IMR-90 (cell line): ENCODE results near the gene GRM4. TPM values are rescaled to one million over a fixed set of nuclear protein-coding genes. Genes with fewer than 3 reads are reported as not detected.

ENCODE experiments used
- ATAC-seq: fragments of 200-7000 bp; cut with Tn5 transposase; 2 replicates; pipeline ENCODE4 v1.9.1; 2020; ENCODE audit warnings: low read depth, mild to moderate bottlenecking, moderate library complexity
- BruUV-seq: library from RNA; stranded (reverse); fragments of 400-500 nt; replicated peaks from 2 replicates; lab custom pipeline; 2021; lab: Mats Ljungman, UMichigan
- CTCF ChIA-PET: fragments of 300-600 bp; formaldehyde crosslinking; extraction: SDS; loops from one replicate; lab custom pipeline; 2021; ENCODE audit warnings: antibody characterized with exemption; lab: Yijun Ruan, JAX
- POLR2A ChIA-PET: fragments of 300-600 bp; sonication (Branson Sonifier 250); formaldehyde crosslinking; loops from one replicate; lab custom pipeline; 2022; ENCODE audit warnings: antibody characterized with exemption; ENCODE audit not compliant: unreplicated experiment; lab: Charles Lee
- DNase-seq: peaks from one replicate; pipeline ENCODE4 v3.0.0; 2013
- H2AFZ ChIP-seq: replicated peaks from 2 replicates; pipeline ENCODE3; 2013; ENCODE audit warnings: low read length, mild to moderate bottlenecking; ENCODE audit not compliant: poor library complexity
- H2AK5ac ChIP-seq: 2 replicates; pipeline ENCODE4 v1.6.1; 2013; ENCODE audit warnings: low read depth, low read length, inconsistent platforms
- H2AK9ac ChIP-seq: replicated peaks from 2 replicates; pipeline ENCODE3; 2013; ENCODE audit warnings: mild to moderate bottlenecking, low read depth, low read length, moderate library complexity; ENCODE audit not compliant: poor library complexity
- H2BK120ac ChIP-seq: 2 replicates; pipeline ENCODE4 v1.6.1; 2013; ENCODE audit warnings: low read depth, low read length, inconsistent platforms
- H2BK15ac ChIP-seq: 3 replicates; pipeline ENCODE4 v1.6.1; 2013; ENCODE audit warnings: low read depth, low read length, inconsistent platforms
- H2BK20ac ChIP-seq: 2 replicates; pipeline ENCODE4 v1.6.1; 2013; ENCODE audit warnings: low read depth, mild to moderate bottlenecking, inconsistent platforms, low read length, moderate library complexity
- H2BK5ac ChIP-seq: 2 replicates; pipeline ENCODE4 v1.6.1; 2013; ENCODE audit warnings: mild to moderate bottlenecking, low read depth, low read length, inconsistent platforms; ENCODE audit not compliant: poor library complexity, severe bottlenecking
- H3K14ac ChIP-seq: replicated peaks from 2 replicates; pipeline ENCODE4 v1.6.1; 2013; ENCODE audit warnings: low read depth, low read length, inconsistent platforms
- H3K18ac ChIP-seq: 2 replicates; pipeline ENCODE4 v1.6.1; 2013; ENCODE audit warnings: low read depth, low read length, control low read depth
- H3K23ac ChIP-seq: 2 replicates; pipeline ENCODE4 v1.6.1; 2013; ENCODE audit warnings: low read depth, low read length, inconsistent platforms
- H3K27ac ChIP-seq: 2 replicates; pipeline ENCODE4 v1.5.1; 2013; ENCODE audit warnings: mild to moderate bottlenecking, control low read depth, low read length; ENCODE audit not compliant: insufficient read depth
- H3K27me3 ChIP-seq: 2 replicates; pipeline ENCODE4 v1.6.1; 2013; ENCODE audit warnings: low read length; ENCODE audit not compliant: control insufficient read depth, insufficient read depth
- H3K36me3 ChIP-seq: 2 replicates; pipeline ENCODE4 v1.6.1; 2013; ENCODE audit warnings: low read length, mixed read lengths; ENCODE audit not compliant: control insufficient read depth, insufficient read depth
- H3K4ac ChIP-seq: 2 replicates; pipeline ENCODE4 v1.6.1; 2013; ENCODE audit warnings: low read depth, low read length, inconsistent platforms
- H3K4me1 ChIP-seq: 2 replicates; pipeline ENCODE4 v1.6.1; 2013; ENCODE audit warnings: low read length, mixed read lengths; ENCODE audit not compliant: control insufficient read depth, insufficient read depth
- H3K4me2 ChIP-seq: 2 replicates; pipeline ENCODE4 v1.6.1; 2013; ENCODE audit warnings: low read depth, mild to moderate bottlenecking, control low read depth, low read length, moderate library complexity
- H3K4me3 ChIP-seq: 2 replicates; pipeline ENCODE4 v1.5.1; 2013; ENCODE audit warnings: low read depth, mild to moderate bottlenecking, control low read depth, low read length, moderate library complexity; ENCODE audit not compliant: insufficient read depth
- H3K56ac ChIP-seq: 2 replicates; pipeline ENCODE4 v1.6.1; 2013; ENCODE audit warnings: low read length, inconsistent platforms; ENCODE audit not compliant: insufficient read depth; ENCODE audit errors: extremely low read depth
- H3K79me1 ChIP-seq, 2 experiments: 2 replicates each; pipeline ENCODE4 v1.6.1; 2013; ENCODE audit warnings: low read length in 2 of 2, inconsistent platforms in 1 of 2, low read depth in 1 of 2
- H3K9ac ChIP-seq: 2 replicates; pipeline ENCODE4 v1.6.1; 2013; ENCODE audit warnings: low read depth, low read length, control low read depth
- H3K9me1 ChIP-seq: 2 replicates; pipeline ENCODE4 v1.6.1; 2013; ENCODE audit warnings: low read length, inconsistent platforms; ENCODE audit not compliant: insufficient read depth
- H3K9me3 ChIP-seq: 2 replicates; pipeline ENCODE4 v1.6.1; 2013; ENCODE audit warnings: low read length; ENCODE audit not compliant: control insufficient read depth, insufficient read depth
- H4K20me1 ChIP-seq: 2 replicates; pipeline ENCODE4 v1.6.1; 2013; ENCODE audit warnings: low read length, inconsistent platforms; ENCODE audit not compliant: insufficient read depth
- H4K5ac ChIP-seq: 2 replicates; pipeline ENCODE4 v1.6.1; 2013; ENCODE audit warnings: mild to moderate bottlenecking, low read depth, low read length, control low read depth
- H4K8ac ChIP-seq, 2 experiments: 2 replicates each; pipeline ENCODE4 v1.6.1; 2013; ENCODE audit warnings: low read depth in 2 of 2, low read length in 2 of 2, control low read depth in 1 of 2, inconsistent platforms in 1 of 2
- H4K91ac ChIP-seq: 2 replicates; pipeline ENCODE4 v1.6.1; 2013; ENCODE audit warnings: low read depth, low read length, inconsistent platforms; ENCODE audit not compliant: insufficient read depth
- BHLHE40 ChIP-seq: fragments of 150-350 bp; IDR thresholded peaks from 2 replicates; pipeline ENCODE4 v1.6.1; 2016; ENCODE audit warnings: mild to moderate bottlenecking, low read depth, low read length
- CEBPB ChIP-seq: IDR thresholded peaks from 2 replicates; pipeline ENCODE4 v1.6.1; 2012; ENCODE audit warnings: low read depth, low read length, improper control_type of control experiment
- CHD1 ChIP-seq: IDR thresholded peaks from 2 replicates; pipeline ENCODE4 v1.6.1; 2012; ENCODE audit warnings: low read depth, low read length, improper control_type of control experiment
- FOS ChIP-seq: fragments of 150-350 bp; IDR thresholded peaks from 2 replicates; pipeline ENCODE4 v1.6.1; 2016; ENCODE audit warnings: low read depth, low read length
- MAFK ChIP-seq: IDR thresholded peaks from 2 replicates; pipeline ENCODE4 v1.6.1; 2012; ENCODE audit warnings: low read depth, low read length, improper control_type of control experiment
- MAZ ChIP-seq: IDR thresholded peaks from 2 replicates; pipeline ENCODE4 v1.6.1; 2012; ENCODE audit warnings: low read depth, mild to moderate bottlenecking, low read length, improper control_type of control experiment, moderate library complexity, borderline replicate concordance
- MXI1 ChIP-seq: IDR thresholded peaks from 2 replicates; pipeline ENCODE4 v1.6.1; 2012; ENCODE audit warnings: low read depth, mild to moderate bottlenecking, low read length, moderate library complexity, borderline replicate concordance
- NFE2L2 ChIP-seq: fragments of 150-350 bp; IDR thresholded peaks from 2 replicates; pipeline ENCODE4 v1.6.1; 2016; ENCODE audit warnings: low read depth, mild to moderate bottlenecking, low read length
- POLR2A ChIP-seq: IDR thresholded peaks from 2 replicates; pipeline ENCODE4 v1.6.1; 2012; ENCODE audit warnings: mild to moderate bottlenecking, low read depth, low read length
- RAD21 ChIP-seq: IDR thresholded peaks from 2 replicates; pipeline ENCODE4 v1.6.1; 2012; ENCODE audit warnings: low read length, improper control_type of control experiment
- RCOR1 ChIP-seq: IDR thresholded peaks from 2 replicates; pipeline ENCODE4 v1.6.1; 2012; ENCODE audit warnings: mild to moderate bottlenecking, low read length, improper control_type of control experiment; ENCODE audit not compliant: insufficient replicate concordance
- RFX5 ChIP-seq: IDR thresholded peaks from 2 replicates; pipeline ENCODE4 v1.8.0; 2012; ENCODE audit warnings: low read depth, mild to moderate bottlenecking, low read length, moderate library complexity
- SMC3 ChIP-seq: fragments of 150-350 bp; IDR thresholded peaks from 2 replicates; pipeline ENCODE4 v1.6.1; 2016; ENCODE audit warnings: low read depth, mild to moderate bottlenecking, antibody characterized with exemption, low read length, moderate library complexity
- USF2 ChIP-seq: fragments of 150-350 bp; IDR thresholded peaks from 2 replicates; pipeline ENCODE4 v1.6.1; 2017; ENCODE audit warnings: mild to moderate bottlenecking, antibody characterized with exemption, low read length, low read depth
- WGBS, 2 experiments: methylation state at CpG; one replicate each; pipeline versions ENCODE4 v1.1.5 to v1.1.7; 2013; ENCODE audit warnings: missing lambda C conversion rate in 2 of 2; ENCODE audit not compliant: insufficient read length in 1 of 2; ENCODE audit errors: extremely low coverage in 2 of 2; 5-methylcytosine and 5-hydroxymethylcytosine counted together
- dilution Hi-C: fragments of 300-500 bp; cut with HindIII; formaldehyde crosslinking; loops from one replicate; pipeline ENCODE4 v1.14.3; 2018; ENCODE audit warnings: low sequenced_read_pairs; ENCODE audit not compliant: unreplicated experiment
- in situ Hi-C: fragments of 300-500 bp; cut with MboI; formaldehyde crosslinking; loops from 3 replicates; pipeline ENCODE4 v1.14.3; 2019; ENCODE audit warnings: low sequenced_read_pairs, inconsistent platforms, mixed read lengths
- intact Hi-C: fragments of 100-400 bp; cut with micrococcal nuclease; formaldehyde crosslinking; loops from 2 replicates; pipeline ENCODE4 v1.10.0; 2022
- polyA plus RNA-seq, 3 experiments: library from polyadenylated mRNA; depleted of rRNA; stranded (reverse); fragments of >200 nt; gene quantifications; 2 replicates each; pipeline ENCODE4 v1.2.3, GENCODE V29; 2012; ENCODE audit warnings: low replicate concordance in 1 of 3
- total RNA-seq: library from RNA; depleted of rRNA; stranded (reverse); fragments of >200 nt; gene quantifications from 2 replicates; pipeline ENCODE4 v1.2.3, GENCODE V29; 2012
- TF ChIP-seq, protein P1 (sequence below): conservative IDR thresholded peaks from 2 replicates; pipeline ENCODE4 v1.5.1; 2012; ENCODE audit warnings: mild to moderate bottlenecking, low read depth, low read length, improper control_type of control experiment

The GRM4 gene
- total and polyA plus RNA-seq, 2 of the 4 experiments (the other 2 are of a cell fraction) = 0.02 TPM; not detected in 1

DNA sequence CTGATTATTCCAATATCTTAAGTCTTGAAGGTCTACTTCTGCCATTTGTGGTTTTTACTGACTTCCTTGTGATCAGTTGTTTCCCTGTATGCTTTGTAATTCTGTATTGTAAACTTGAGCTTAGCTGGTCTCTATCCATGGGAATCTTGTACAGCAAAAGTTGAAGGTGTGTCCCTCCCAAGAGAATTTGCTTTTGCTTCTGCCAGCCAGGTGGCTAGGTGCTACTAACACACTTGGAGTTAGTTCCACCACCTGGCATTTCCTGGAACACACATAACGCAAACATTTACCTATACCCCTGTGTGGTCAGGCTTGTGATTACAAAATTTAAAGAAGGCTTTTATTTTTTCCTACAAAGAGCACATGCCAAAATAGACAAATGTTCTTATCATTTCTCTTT is 141.2 kb downstream of the GRM4 start:
- H3K18ac ChIP-seq = no peak overlapping the region
- H3K36me3 ChIP-seq = no peaks in the 10 kb centered on the region
- H4K91ac ChIP-seq = no peak overlapping the region
- CTCF ChIA-PET = no interaction called here
- H3K4me3 ChIP-seq = no peak overlapping the region
- H3K4me1 ChIP-seq = no peaks in the 10 kb centered on the region
- H2AK5ac ChIP-seq = no peak overlapping the region
- H4K8ac ChIP-seq = no peak overlapping the region
- H3K56ac ChIP-seq = no peak overlapping the region
- H2AK9ac ChIP-seq = no peak overlapping the region
- POLR2A ChIA-PET = no interaction called here
- dilution Hi-C loops = no loop called here
- BruUV-seq = no TSS peak
- H2BK15ac ChIP-seq = no peak overlapping the region
- intact Hi-C loops = no loop called here
- no peak overlapping the region for H2BK20ac ChIP-seq
- H3K27me3 ChIP-seq = peaks cover 40% of the 10 kb centered on the region
- WGBS, 2 experiments = no CpG with 5 or more reads among the region's 1 CpG
- in situ Hi-C loops = no loop called here
- H2BK120ac ChIP-seq = no peak overlapping the region
- H2AFZ ChIP-seq = no peak overlapping the region
- no peak overlapping the region for H3K4ac ChIP-seq
- no peaks in the 10 kb centered on the region for H3K79me1 ChIP-seq
- H3K9me1 ChIP-seq = no peaks in the 10 kb centered on the region
- no peak overlapping the region for H3K9ac ChIP-seq
- H3K27ac ChIP-seq = no peak overlapping the region
- no peak for ATAC-seq
- H2BK5ac ChIP-seq = no peak overlapping the region
- TF ChIP-seq CHD1 (no peak), MAZ (no peak), MAFK (no peak), USF2 (no peak), SMC3 (no peak), BHLHE40 (no peak), RAD21 (no peak), CEBPB (no peak), RCOR1 (no peak), POLR2A (no peak), FOS (no peak), RFX5 (no peak), NFE2L2 (no peak), MXI1 (no peak)
- TF ChIP-seq, protein P1, sequence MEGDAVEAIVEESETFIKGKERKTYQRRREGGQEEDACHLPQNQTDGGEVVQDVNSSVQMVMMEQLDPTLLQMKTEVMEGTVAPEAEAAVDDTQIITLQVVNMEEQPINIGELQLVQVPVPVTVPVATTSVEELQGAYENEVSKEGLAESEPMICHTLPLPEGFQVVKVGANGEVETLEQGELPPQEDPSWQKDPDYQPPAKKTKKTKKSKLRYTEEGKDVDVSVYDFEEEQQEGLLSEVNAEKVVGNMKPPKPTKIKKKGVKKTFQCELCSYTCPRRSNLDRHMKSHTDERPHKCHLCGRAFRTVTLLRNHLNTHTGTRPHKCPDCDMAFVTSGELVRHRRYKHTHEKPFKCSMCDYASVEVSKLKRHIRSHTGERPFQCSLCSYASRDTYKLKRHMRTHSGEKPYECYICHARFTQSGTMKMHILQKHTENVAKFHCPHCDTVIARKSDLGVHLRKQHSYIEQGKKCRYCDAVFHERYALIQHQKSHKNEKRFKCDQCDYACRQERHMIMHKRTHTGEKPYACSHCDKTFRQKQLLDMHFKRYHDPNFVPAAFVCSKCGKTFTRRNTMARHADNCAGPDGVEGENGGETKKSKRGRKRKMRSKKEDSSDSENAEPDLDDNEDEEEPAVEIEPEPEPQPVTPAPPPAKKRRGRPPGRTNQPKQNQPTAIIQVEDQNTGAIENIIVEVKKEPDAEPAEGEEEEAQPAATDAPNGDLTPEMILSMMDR = no peak
- H4K20me1 ChIP-seq = no peaks in the 10 kb centered on the region
- DNase-seq = no peak
- H3K9me3 ChIP-seq = peaks cover 3% of the 10 kb centered on the region; the same call in 1 of the 2 replicates
- no peak overlapping the region for H4K5ac ChIP-seq
- H3K14ac ChIP-seq = no peak overlapping the region
- no peak overlapping the region for H3K23ac ChIP-seq
- no peak overlapping the region for H3K4me2 ChIP-seq
